CD4-positive, alpha-beta T cell (primary cell): ENCODE data around the gene PLEKHA1. TPM values are rescaled to one million over a fixed set of nuclear protein-coding genes. Genes with fewer than 3 reads are reported as not detected.
A peak's percentile ranks its signal among the peaks of the same experiment; 100 is the strongest.

ENCODE experiments used
- ATAC-seq: fragments of 200-7000 bp; cut with Tn5 transposase; one replicate; pipeline ENCODE4 v1.10.0; 2022; ENCODE audit warnings: mild to moderate bottlenecking; ENCODE audit not compliant: poor library complexity
- CTCF ChIA-PET: fragments of 350-600 bp; sonication (Branson Sonifier 250); formaldehyde crosslinking; loops from one replicate; lab custom pipeline; 2021; ENCODE audit warnings: antibody characterized with exemption, inconsistent platforms; lab: Charles Lee
- POLR2A ChIA-PET: fragments of 350-600 bp; sonication (Branson Sonifier 250); formaldehyde crosslinking; loops from one replicate; lab custom pipeline; 2021; ENCODE audit warnings: antibody characterized with exemption, inconsistent platforms; lab: Charles Lee
- DNase-seq, 14 experiments: peaks; one replicate each; pipeline ENCODE4 v3.0.0-alpha.2; 2013 to 2020; ENCODE audit warnings: mixed read lengths in 2 of 14
- H3K27ac ChIP-seq, 2 donors: one replicate each; pipeline versions ENCODE4 v1.5.1 to v1.7.0; 2013; ENCODE audit warnings: low read length in 2 of 2, low read depth in 1 of 2, mild to moderate bottlenecking in 1 of 2
- H3K27me3 ChIP-seq, 2 experiments: 1 replicate in 1 of 2; 2 replicates in 1 of 2; pipeline versions ENCODE4 v1.6.1 to v1.7.0; 2013; ENCODE audit warnings: low read length in 2 of 2, control low read depth in 1 of 2, mild to moderate bottlenecking in 1 of 2, moderate library complexity in 1 of 2; ENCODE audit not compliant: insufficient read depth in 2 of 2, control insufficient read depth in 1 of 2
- H3K36me3 ChIP-seq: one replicate; pipeline ENCODE4 v1.6.1; 2013; ENCODE audit warnings: low read length, control low read depth; ENCODE audit not compliant: insufficient read depth
- H3K4me1 ChIP-seq: one replicate; pipeline ENCODE4 v1.6.1; 2013; ENCODE audit warnings: low read length, control low read depth; ENCODE audit not compliant: insufficient read depth
- H3K4me3 ChIP-seq: one replicate; pipeline ENCODE4 v1.5.1; 2013; ENCODE audit warnings: mild to moderate bottlenecking, low read length, moderate library complexity
- H3K9me3 ChIP-seq, 2 experiments: 1 replicate in 1 of 2; 2 replicates in 1 of 2; pipeline versions ENCODE4 v1.6.1 to v1.7.0; 2013; ENCODE audit warnings: low read length in 2 of 2, mild to moderate bottlenecking in 2 of 2, control low read depth in 1 of 2, moderate library complexity in 1 of 2; ENCODE audit not compliant: control insufficient read depth in 1 of 2, insufficient read depth in 1 of 2
- H3K27ac Mint-ChIP-seq: one replicate; pipeline ENCODE4 v1.8.0; 2020; ENCODE audit warnings: mixed read lengths
- H3K27me3 Mint-ChIP-seq: one replicate; pipeline ENCODE4 v1.8.0; 2021; ENCODE audit warnings: mixed read lengths
- H3K36me3 Mint-ChIP-seq: one replicate; pipeline ENCODE4 v1.8.0; 2021; ENCODE audit warnings: low read depth, mixed read lengths
- H3K4me1 Mint-ChIP-seq: one replicate; pipeline ENCODE4 v1.8.0; 2021; ENCODE audit warnings: low read depth, mixed read lengths
- H3K4me3 Mint-ChIP-seq: one replicate; pipeline ENCODE4 v1.8.0; 2020; ENCODE audit warnings: mild to moderate bottlenecking, mixed read lengths
- H3K9me3 Mint-ChIP-seq: one replicate; pipeline ENCODE4 v1.8.0; 2020; ENCODE audit warnings: mixed read lengths
- intact Hi-C, 2 experiments: fragments of 100-400 bp; cut with DNase I in 1 of 2; cut with micrococcal nuclease in 1 of 2; formaldehyde crosslinking; loops; one replicate each; pipeline versions ENCODE4 v1.15.1 to v1.9.0; 2023 to 2025; cut with DNase I, micrococcal nuclease
- total RNA-seq, 174 experiments: library from RNA in 2 of 174; stranded (reverse) in 2 of 174; gene quantifications; one replicate each; pipeline ENCODE4 v1.2.3 and lab custom pipeline; 2021 to 2026
- TF ChIP-seq, protein P1 (sequence below): fragments of 200-600 bp; IDR thresholded peaks from one replicate; pipeline ENCODE4 v1.8.0; 2022; ENCODE audit warnings: antibody characterized with exemption, mild to moderate bottlenecking

PLEKHA1 gene
- total RNA-seq, 2 experiments from 2014 or later, result 24.9 to 26.8 TPM

DNA sequence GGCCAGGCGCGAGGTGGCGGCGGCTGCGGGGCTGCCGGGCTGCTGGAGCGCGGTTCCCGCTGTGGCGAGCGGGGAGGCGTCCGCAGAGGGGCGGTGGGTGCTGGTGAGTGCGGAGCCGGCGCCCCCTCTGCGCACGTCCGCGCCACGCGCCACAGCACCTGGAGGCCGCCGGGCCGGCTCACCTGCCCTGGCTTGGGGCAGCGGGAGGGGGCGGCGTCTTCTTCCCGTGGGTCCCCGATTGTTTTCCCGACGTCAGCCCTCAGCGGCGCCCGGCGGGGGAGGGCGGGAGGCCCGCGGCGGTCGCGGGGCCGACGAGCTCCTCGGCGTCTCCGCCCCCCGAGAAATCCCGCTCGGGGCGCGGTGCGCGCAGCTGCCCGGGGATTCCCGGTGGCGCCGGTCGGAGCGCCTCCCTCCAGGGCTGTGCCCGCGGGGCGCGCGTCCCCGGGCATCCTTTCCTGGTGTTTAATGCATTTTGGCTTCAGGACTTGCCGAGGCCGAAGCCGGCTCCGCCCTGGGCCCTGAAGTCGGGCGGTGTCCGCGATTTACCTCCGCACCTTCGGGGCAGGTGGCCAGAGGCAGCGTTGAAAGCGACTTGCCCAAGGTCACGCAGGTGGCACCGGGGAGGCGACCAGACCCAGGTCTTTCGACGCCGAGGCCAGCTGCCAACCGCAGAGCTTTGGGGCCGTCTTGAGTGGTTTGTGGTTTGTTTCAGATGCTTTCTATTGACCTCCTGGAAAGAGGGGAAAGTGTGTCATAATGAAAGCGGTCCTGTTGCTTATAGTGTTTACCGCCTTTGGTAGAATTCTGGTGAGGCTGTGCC is 561 bp downstream of the PLEKHA1 start:
- peaks cover 4% of the 10 kb centered on the region for H3K36me3 ChIP-seq
- H3K27ac ChIP-seq, result peak overlapping the region; percentile 83 to 87
- H3K9me3 ChIP-seq, result no peaks in the 10 kb centered on the region
- H3K4me3 Mint-ChIP-seq, result peak overlapping the region; percentile 92
- intact Hi-C loops, result loop anchor here (1.0 to 10.0 kb wide), 11 partner anchors 18 to 779 kb away; partner anchors contain the start of genes BUB3 (in 2 of the 2), ACADSB (in 1 of the 2), C10orf88 (in 1 of the 2) and FAM24B (in 1 of the 2)
- peaks cover 21% of the 10 kb centered on the region for H3K36me3 Mint-ChIP-seq
- ATAC-seq, result peak; percentile 47
- H3K4me1 Mint-ChIP-seq, result peaks cover 56% of the 10 kb centered on the region
- H3K9me3 Mint-ChIP-seq, result no peaks in the 10 kb centered on the region
- peak overlapping the region; percentile 91 for H3K4me3 ChIP-seq
- TF ChIP-seq, protein P1, sequence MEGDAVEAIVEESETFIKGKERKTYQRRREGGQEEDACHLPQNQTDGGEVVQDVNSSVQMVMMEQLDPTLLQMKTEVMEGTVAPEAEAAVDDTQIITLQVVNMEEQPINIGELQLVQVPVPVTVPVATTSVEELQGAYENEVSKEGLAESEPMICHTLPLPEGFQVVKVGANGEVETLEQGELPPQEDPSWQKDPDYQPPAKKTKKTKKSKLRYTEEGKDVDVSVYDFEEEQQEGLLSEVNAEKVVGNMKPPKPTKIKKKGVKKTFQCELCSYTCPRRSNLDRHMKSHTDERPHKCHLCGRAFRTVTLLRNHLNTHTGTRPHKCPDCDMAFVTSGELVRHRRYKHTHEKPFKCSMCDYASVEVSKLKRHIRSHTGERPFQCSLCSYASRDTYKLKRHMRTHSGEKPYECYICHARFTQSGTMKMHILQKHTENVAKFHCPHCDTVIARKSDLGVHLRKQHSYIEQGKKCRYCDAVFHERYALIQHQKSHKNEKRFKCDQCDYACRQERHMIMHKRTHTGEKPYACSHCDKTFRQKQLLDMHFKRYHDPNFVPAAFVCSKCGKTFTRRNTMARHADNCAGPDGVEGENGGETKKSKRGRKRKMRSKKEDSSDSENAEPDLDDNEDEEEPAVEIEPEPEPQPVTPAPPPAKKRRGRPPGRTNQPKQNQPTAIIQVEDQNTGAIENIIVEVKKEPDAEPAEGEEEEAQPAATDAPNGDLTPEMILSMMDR, result no peak
- H3K4me1 ChIP-seq, result peaks cover 29% of the 10 kb centered on the region
- POLR2A ChIA-PET, result interaction anchor here (0.6 to 3.5 kb wide), 17 partner anchors 12 to 867 kb away, joined by 3 to 32 read pairs (median 11); partner anchors contain the start of gene BUB3
- H3K27me3 ChIP-seq, result peaks cover 0 to 7% of the 10 kb centered on the region in 2 experiments
- peaks cover 9% of the 10 kb centered on the region for H3K27me3 Mint-ChIP-seq
- peak overlapping the region; percentile 94 for H3K27ac Mint-ChIP-seq
- peak; percentile 29 to 94 (median 56) for DNase-seq
- CTCF ChIA-PET, result interaction anchor here (1.2 to 1.5 kb wide), 3 partner anchors 32 to 605 kb away, joined by 3 to 5 read pairs (median 4); partner anchors contain the start of gene PSTK

DNA sequence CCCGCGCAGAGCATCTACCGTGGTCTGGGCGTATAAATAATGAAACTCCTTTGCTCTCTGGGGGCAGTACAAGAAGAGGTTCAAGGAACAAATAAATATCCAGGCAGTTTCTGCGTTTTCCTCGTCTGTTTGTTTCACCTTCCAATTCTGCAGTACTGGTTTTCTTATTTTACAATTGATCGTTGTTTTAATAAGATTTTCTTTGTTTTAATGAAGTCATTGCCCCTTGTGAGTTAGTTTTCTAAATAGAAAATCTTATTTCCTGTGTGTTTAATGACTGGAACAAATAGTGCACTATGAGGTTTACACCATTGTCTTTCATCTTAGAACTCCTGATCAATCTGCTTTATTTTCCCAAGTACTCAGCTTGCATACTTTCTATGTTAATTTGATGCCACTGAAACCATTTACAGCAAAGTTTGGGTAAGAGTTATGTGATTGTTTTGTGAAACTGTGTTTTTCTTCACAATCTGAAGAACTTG is 1.2 kb downstream of the PLEKHA1 start:
- ATAC-seq, result no peak
- CTCF ChIA-PET, result no interaction called here
- POLR2A ChIA-PET, result interaction anchor here (1.6 to 3.5 kb wide), 5 partner anchors 12 to 46 kb away, joined by 11 to 32 read pairs (median 12); no protein-coding TSS in a partner anchor
- peak in 1 of 14 experiments; percentile 9 for DNase-seq
- Histone ChIP-seq H3K27ac (peak overlapping the region; percentile 83 to 87), H3K9me3 (no peaks in the 10 kb centered on the region), H3K4me1 (peaks cover 29% of the 10 kb centered on the region), H3K36me3 (peaks cover 9% of the 10 kb centered on the region), H3K27me3 (peaks cover 0 to 5% of the 10 kb centered on the region in 2 experiments), H3K4me3 (peak overlapping the region; percentile 91)
- Mint-ChIP-seq H3K27me3 (peaks cover 7% of the 10 kb centered on the region), H3K4me3 (peak overlapping the region; percentile 92), H3K4me1 (peaks cover 63% of the 10 kb centered on the region), H3K27ac (peak overlapping the region; percentile 94), H3K36me3 (peaks cover 26% of the 10 kb centered on the region), H3K9me3 (no peaks in the 10 kb centered on the region)
- intact Hi-C loops, result loop anchor here (2.0 to 10.0 kb wide), 8 partner anchors 17 to 777 kb away; partner anchors contain the start of genes ACADSB (in 1 of the 2), BUB3 (in 1 of the 2), C10orf88 (in 1 of the 2) and FAM24B (in 1 of the 2)
- TF ChIP-seq, protein P1, result no peak

GRCh38 chr10:122376364-122376961 is 2.0 kb downstream of the PLEKHA1 start:
- intact Hi-C loops, result loop anchor here in 1 of 2 experiments (5.0 to 10.0 kb wide), 6 partner anchors 41 to 776 kb away; partner anchors contain the start of genes ACADSB, BUB3, C10orf88 and FAM24B
- Mint-ChIP-seq H3K27me3 (no peaks in the 10 kb centered on the region), H3K27ac (peak overlapping the region; percentile 25), H3K9me3 (peaks cover 4% of the 10 kb centered on the region), H3K4me3 (peak overlapping the region; percentile 92), H3K4me1 (peaks cover 70% of the 10 kb centered on the region), H3K36me3 (peaks cover 32% of the 10 kb centered on the region)
- no peak overlapping the region for H3K27ac ChIP-seq
- TF ChIP-seq, protein P1, result no peak
- H3K4me3 ChIP-seq, result peak overlapping the region; percentile 91
- no peak for ATAC-seq
- H3K9me3 ChIP-seq, result no peaks in the 10 kb centered on the region
- no peak for DNase-seq
- ChIA-PET POLR2A (interaction anchor here (3.5 kb wide), 1 partner anchor 28 kb away, joined by 14 read pairs; no protein-coding TSS in a partner anchor), CTCF (no interaction called here)
- H3K27me3 ChIP-seq, result peaks cover 0 to 3% of the 10 kb centered on the region in 2 experiments
- H3K4me1 ChIP-seq, result peaks cover 29% of the 10 kb centered on the region
- H3K36me3 ChIP-seq, result peaks cover 14% of the 10 kb centered on the region
